ENCODE measurements around the gene EPB41.
"Not testable (repeated sequence)": the region's sequence is repeated elsewhere in the genome, so short reads cannot be mapped to it uniquely, and the experiment has no call there.

EPB41 gene

DNA sequence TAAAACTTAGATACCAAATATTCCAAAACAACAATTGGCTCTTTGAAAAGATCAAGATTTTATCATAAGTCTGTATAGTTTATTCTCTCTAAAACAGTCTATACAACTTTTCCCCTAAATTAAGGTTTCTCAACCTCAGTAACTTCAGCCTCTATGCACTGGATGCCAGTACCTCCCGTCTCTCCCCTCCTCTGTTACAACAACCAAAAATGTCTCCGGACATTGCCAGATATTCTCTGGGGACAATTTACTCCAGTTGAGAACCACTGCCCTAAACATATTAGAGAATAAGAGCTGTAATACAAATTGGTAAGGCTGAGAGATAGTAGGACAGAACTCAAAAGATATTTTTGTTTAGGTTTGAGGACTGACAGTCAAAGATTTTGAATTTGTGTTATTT is 137.7 kb downstream of the EPB41 start:
- DNase-seq (ENCODE audit: low read depth, low spot score), result no peak

GRCh38 chr1:29052941-29053340 is 138.6 kb downstream of the EPB41 start:
- no peak for DNase-seq (ENCODE audit: low read depth, low spot score)

- peak; percentile 26 for DNase-seq (ENCODE audit: low read depth, low spot score)
Measured at GRCh38 chr1:29055160-29055559, 140.8 kb downstream of the EPB41 start.

- no peak for DNase-seq (ENCODE audit: low read depth, low spot score)
Measured at GRCh38 chr1:29056256-29056655, 141.9 kb downstream of the EPB41 start.

GRCh38 chr1:29057700-29058099 is 143.3 kb downstream of the EPB41 start:
- DNase-seq (ENCODE audit: low read depth, low spot score), result no peak

DNA sequence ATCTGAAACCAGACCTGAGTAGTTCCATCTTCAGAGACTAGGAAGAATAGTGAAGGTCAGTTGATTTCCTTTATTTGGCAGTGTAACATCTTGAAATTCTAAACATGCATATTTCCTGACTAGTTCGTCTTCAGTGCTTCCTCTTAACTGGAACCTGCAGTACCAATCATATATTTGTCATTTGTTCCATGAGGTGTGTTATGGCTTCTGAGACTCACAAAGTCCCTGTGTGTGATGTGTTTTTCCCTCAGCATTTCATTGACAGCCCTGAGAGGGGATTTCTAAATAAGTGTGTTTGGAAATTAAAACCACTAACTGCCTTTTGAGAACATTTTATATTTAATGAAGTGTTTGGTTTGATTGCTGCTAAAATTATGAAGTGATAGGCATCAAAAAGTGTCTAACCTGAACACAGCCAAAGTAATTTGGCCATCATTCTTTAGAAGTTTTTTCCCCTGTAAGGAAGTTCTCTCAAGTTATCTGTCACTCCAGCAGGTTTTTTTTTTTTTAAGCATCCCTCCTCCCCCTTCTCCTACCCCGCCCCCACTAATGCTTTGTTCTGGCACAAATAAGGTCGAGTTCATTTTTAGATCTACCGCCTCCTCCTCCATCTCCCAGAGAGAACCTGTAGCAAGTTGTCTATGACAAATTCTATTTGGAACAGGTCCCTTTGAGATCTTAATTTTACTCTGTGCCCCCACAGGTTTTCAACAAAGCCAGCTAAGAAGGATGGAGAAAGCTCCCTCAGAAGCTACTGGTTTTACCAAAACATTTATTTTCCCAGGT is 148.0 kb downstream of the EPB41 start:
- no peak for DNase-seq (ENCODE audit: low read depth, low spot score)

DNA sequence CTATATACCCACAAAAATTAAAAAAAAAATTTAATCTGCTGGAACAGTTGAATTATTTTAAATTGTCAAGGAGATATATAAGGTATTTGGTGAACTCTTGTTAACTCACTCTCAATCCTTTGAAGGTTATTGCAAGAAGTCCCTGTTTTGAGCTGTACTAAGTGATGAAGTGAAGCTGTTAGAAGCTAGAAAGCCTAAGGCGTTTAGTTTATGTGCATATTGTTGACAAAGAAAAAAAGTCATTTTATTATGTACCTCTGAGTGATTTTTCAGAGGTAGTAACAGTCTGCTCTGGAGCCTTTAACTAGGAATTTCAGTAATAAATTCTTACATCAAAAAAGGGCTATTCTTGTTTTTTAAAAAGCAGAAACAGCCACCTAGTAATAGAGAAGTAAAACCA is 149.7 kb downstream of the EPB41 start:
- no peak for DNase-seq (ENCODE audit: low read depth, low spot score)

GRCh38 chr1:29077155-29077554 is 162.8 kb downstream of the EPB41 start:
- no peak for DNase-seq (ENCODE audit: low read depth, low spot score)

DNA sequence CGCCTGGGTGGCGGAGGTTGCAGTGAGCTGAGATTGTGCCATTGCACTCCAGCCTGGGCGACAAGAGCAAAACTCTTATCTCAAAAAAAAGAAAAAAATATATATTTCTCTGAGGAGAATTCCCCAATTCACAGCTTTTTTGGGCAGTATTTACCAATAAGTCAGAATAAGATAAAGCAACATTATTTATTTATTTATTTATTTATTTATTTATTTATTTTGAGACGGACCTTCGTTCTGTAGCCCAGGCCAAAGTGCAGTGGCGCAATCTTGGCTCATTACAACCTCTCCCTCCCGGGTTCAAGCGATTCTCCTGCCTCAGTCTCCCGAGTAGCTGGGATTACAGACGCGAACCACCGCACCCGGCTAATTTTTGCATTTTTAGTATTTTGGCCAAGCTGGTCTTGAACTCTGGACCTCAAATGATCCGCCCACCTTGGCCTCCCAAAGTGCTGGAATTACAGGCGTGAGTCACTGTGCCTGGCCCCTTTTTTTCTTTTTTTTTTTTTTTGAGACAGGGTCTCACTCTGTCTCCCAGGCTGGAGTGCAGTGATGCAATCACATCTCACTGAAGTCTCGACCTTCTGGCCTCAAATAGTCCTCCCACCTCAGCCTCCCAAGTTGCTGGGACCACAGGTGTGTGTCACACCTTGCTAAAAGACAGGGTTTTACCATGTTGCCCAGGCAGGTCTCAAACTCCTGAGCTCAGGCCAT is 165.7 kb downstream of the EPB41 start:
- DNase-seq (ENCODE audit: low read depth, low spot score), result not testable (repeated sequence)

DNA sequence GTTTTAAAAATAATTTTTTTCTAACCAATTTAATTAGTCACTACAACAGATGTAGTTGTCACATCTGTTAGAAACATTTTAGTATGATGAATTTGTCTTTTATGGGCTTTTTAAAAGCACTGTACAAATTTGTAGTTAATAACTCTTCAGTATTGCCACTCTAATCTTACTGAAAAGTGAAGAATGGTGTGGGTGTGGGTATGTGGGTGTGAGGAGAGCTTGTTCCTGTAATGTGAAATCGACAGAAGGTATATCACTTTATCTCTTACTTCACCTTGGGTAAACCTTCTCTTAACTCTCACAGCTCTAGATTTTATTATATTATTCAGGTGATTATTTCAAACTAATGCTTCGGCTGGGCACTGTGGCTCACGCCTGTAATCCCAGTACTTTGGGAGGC is 166.8 kb downstream of the EPB41 start:
- DNase-seq (ENCODE audit: low read depth, low spot score), result no peak

DNA sequence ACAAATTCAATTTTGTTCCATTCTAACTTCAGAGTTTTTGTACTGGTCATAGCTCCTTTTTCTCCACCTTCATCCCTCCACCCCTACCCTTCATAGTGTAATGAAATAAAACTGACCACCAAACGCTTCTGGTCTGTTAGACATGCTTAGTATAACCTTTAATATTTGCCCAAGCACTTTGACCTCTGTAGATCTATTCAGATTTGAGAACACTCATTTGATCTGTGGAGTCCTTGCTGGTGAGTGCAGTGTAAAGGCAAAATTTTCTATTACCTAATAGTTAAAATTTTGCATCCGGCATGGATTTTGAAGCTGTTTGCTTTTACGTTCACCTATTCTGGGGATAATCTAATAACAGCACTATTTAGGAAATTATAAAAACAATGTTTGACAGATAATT is 168.2 kb downstream of the EPB41 start:
- no peak for DNase-seq (ENCODE audit: low read depth, low spot score)

- DNase-seq (ENCODE audit: low read depth, low spot score), result no peak
Measured at GRCh38 chr1:29083317-29084195, 169.2 kb downstream of the EPB41 start.

GRCh38 chr1:29084196-29084521 is 169.8 kb downstream of the EPB41 start:
- no peak for DNase-seq (ENCODE audit: low read depth, low spot score)

DNA sequence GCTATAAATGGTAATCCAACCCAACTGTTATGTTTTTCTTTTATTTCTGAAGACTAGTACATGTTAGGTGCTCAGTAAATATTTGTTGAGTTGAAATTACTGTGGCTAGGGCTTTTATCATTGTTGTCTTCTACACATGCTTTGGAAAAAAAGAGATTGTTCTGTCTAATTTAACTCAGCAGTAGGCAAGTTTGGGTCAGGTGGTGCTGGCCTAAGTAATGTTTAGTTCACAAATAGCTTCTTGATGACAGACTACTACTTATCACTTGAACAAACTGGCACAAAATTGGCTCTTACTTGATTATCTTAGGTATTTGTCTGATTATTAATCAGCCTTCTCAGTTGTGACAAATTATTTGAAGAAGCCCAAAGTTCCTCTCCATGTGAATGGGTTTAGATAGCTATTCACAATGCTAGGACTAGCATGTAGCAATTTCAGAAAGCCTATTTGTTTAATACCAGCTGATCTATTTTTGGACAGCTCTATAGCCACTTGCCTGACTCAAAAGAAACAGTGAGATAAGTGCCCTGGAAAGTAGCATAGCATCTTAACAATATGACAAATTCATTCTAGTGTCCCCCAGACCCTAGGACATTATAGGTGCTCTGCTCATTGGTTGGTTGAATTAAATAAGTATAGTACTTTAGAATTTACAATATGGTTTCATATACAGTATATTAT is 176.7 kb downstream of the EPB41 start:
- no peak for DNase-seq (ENCODE audit: low read depth, low spot score)

DNA sequence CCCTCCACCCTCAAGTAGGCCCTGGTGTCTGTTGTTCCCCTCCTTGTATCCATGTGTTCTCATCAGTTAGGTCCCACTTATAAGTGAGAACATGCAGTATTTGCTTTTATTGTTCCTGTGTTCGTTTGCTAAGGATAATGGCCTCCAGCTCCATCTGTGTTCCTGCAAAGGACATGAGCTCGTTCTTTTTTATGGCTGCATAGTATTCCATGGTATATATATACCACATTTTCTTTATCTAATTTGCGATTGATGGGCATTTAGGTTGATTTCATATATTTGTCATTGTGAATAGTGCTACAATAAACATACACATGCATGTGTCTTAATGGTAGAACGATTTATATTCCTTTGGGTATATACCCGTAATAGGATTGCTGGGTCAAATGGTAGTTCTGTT is 178.3 kb downstream of the EPB41 start:
- DNase-seq (ENCODE audit: low read depth, low spot score), result not testable (repeated sequence)

DNA sequence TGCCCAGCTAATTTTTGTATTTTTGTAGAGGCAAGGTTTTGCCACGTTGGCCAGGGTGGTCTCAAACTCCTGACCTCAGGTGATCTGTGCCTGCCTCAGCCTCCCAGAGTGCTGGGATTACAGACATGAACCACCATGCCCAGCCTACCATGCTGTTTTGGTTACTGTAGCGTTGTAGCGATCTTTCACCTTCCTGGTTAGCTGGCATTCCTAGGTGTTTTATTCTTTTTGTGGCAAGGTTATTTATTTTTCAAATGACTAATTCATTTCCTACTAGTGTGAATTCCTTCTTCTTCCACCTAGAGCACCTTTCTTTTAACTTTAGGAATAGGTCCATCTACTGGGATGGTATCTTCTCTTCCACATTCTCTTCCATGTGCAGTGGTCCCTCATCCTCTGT is 180.1 kb downstream of the EPB41 start:
- DNase-seq (ENCODE audit: low read depth, low spot score), result no peak

DNA sequence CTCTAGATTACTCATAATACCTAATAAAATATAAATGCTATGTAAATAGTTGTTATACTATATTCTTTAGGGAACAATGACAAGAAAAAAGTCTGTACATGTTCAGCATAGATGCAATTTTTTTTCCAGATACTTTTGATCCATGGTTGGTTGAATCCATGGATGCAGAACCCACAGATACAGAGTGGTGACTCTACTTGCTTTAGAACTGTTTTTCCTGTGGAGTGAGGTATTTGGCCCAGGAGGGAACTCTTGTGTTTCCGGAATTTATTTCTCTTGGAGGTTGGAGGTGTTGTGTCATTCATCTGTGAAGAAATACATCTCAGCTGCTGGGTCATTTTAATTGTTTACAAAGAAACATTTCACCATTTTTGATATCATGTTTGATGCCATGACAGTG is 180.6 kb downstream of the EPB41 start:
- no peak for DNase-seq (ENCODE audit: low read depth, low spot score)

- DNase-seq (ENCODE audit: low read depth, low spot score), result peak; percentile 36
Measured at GRCh38 chr1:29096231-29096886, 182.0 kb downstream of the EPB41 start.

GRCh38 chr1:29099286-29099685 is 184.9 kb downstream of the EPB41 start:
- DNase-seq (ENCODE audit: low read depth, low spot score), result no peak

DNA sequence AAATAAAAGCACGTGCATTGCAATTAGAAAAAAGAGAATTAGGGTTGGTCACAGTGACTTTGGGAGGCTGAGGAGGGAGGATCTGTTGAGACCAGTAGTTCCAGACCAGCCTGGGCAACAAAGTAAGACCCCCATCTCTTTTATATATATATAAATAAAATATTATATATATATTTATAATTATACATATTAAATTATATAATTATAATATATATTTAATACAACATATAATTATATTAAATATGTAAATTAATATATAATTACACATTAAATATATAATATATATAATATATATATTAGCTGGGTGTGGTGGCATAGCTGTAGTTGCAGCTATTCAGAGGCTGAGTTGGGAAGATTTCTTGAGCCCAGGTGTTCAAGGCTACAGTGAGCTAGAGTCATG is 186.1 kb downstream of the EPB41 start:
- DNase-seq (ENCODE audit: low read depth, low spot score), result no peak

GRCh38 chr1:29105822-29106221 is 191.5 kb downstream of the EPB41 start:
- no peak for DNase-seq (ENCODE audit: low read depth, low spot score)

Data from astrocyte of the hippocampus (primary cell).